Measurements from ENCODE around the gene MAB21L4. TPM values are rescaled to one million over a fixed set of nuclear protein-coding genes. Genes with fewer than 3 reads are reported as not detected.

MAB21L4 gene
- total RNA-seq, 1 experiment from 2014 or later: not detected

- RAD21 ChIA-PET (ENCODE audit: low non-redundant PET in 1 of 2, low total read pairs in 2 of 2, uncharacterized antibody in 2 of 2, unreplicated experiment in 2 of 2): no interaction called here
- Histone ChIP-seq H3K9ac (ENCODE audit: low read length) (no peak overlapping the region), H4K20me1 (ENCODE audit: insufficient read depth) (no peaks in the 10 kb centered on the region), H3K9me2 (ENCODE audit: insufficient read depth) (no peaks in the 10 kb centered on the region), H3K79me2 (ENCODE audit: insufficient read depth, low read length) (no peaks in the 10 kb centered on the region), H3K4me2 (ENCODE audit: low read length) (no peak overlapping the region), H2AFZ (ENCODE audit: low read depth, low read length, poor library complexity, severe bottlenecking) (no peak overlapping the region), H3K27ac (ENCODE audit: low read depth, low read length) (no peak overlapping the region), H3K36me3 (ENCODE audit: control insufficient read depth in 1 of 2, insufficient read depth in 2 of 2, low read length in 2 of 2) (no peaks in the 10 kb centered on the region), H3K27me3 (ENCODE audit: insufficient read depth, low read length) (no peaks in the 10 kb centered on the region), H3K9me3 (ENCODE audit: control insufficient read depth in 1 of 2, insufficient read depth in 1 of 2, low read depth in 1 of 2, low read length in 2 of 2) (no peaks in the 10 kb centered on the region; a peak in 1 of 4 replicates), H3K4me1 (ENCODE audit: control insufficient read depth in 1 of 2, insufficient read depth in 2 of 2, low read length in 2 of 2) (no peaks in the 10 kb centered on the region), H3K4me3 (replicated peaks in 1 of 2; ENCODE audit: low read depth in 1 of 2, low read length in 2 of 2) (no peak overlapping the region)
- intact Hi-C loops (cut with micrococcal nuclease): no loop called here
- POLR2A ChIA-PET: no interaction called here
- DNase-seq (ENCODE audit: low read depth, low spot score) (no peak), ATAC-seq (no peak)
- CTCF ChIA-PET: no interaction called here
- BruUV-seq (replicated peaks): no TSS peak
- TF ChIP-seq SRF (IDR thresholded peaks at IDR 0.05; ENCODE audit: low read depth): no peak
- no peak for TF ChIP-seq JUND (IDR thresholded peaks at IDR 0.05)
- TF ChIP-seq ZNF274 (IDR thresholded peaks at IDR 0.05; ENCODE audit: low read depth, low read length): no peak
- TF ChIP-seq ELF1 (IDR thresholded peaks at IDR 0.05; ENCODE audit: borderline replicate concordance, low read depth): no peak
Observed at GRCh38 chr2:240848900-240849680, 46.9 kb downstream of the MAB21L4 start.

GRCh38 chr2:240847817-240848216, 48.1 kb downstream of the MAB21L4 start:
- ChIA-PET CTCF (no interaction called here), POLR2A (no interaction called here), RAD21 (ENCODE audit: low non-redundant PET in 1 of 2, low total read pairs in 2 of 2, uncharacterized antibody in 2 of 2, unreplicated experiment in 2 of 2) (no interaction called here)
- intact Hi-C loops (cut with micrococcal nuclease): no loop called here
- Histone ChIP-seq H2AFZ (ENCODE audit: low read depth, low read length, poor library complexity, severe bottlenecking) (no peak overlapping the region), H4K20me1 (ENCODE audit: insufficient read depth) (no peaks in the 10 kb centered on the region), H3K27ac (ENCODE audit: low read depth, low read length) (no peak overlapping the region), H3K9me2 (ENCODE audit: insufficient read depth) (no peaks in the 10 kb centered on the region), H3K4me2 (ENCODE audit: low read length) (no peak overlapping the region), H3K9me3 (ENCODE audit: control insufficient read depth in 1 of 2, insufficient read depth in 1 of 2, low read depth in 1 of 2, low read length in 2 of 2) (no peaks in the 10 kb centered on the region), H3K9ac (ENCODE audit: low read length) (no peak overlapping the region), H3K27me3 (ENCODE audit: insufficient read depth, low read length) (no peaks in the 10 kb centered on the region), H3K4me3 (replicated peaks in 1 of 2; ENCODE audit: low read depth in 1 of 2, low read length in 2 of 2) (no peak overlapping the region), H3K79me2 (ENCODE audit: insufficient read depth, low read length) (no peaks in the 10 kb centered on the region), H3K36me3 (ENCODE audit: control insufficient read depth in 1 of 2, insufficient read depth in 2 of 2, low read length in 2 of 2) (no peaks in the 10 kb centered on the region), H3K4me1 (ENCODE audit: control insufficient read depth in 1 of 2, insufficient read depth in 2 of 2, low read length in 2 of 2) (no peaks in the 10 kb centered on the region)
- no peak for ATAC-seq
- BruUV-seq (replicated peaks): no TSS peak
- TF ChIP-seq SP1 (IDR thresholded peaks at IDR 0.05; ENCODE audit: low read depth): no peak
- no peak for TF ChIP-seq YY1 (IDR thresholded peaks at IDR 0.05; ENCODE audit: extremely low read depth, insufficient replicate concordance, low read depth, low read length)
- no peak for TF ChIP-seq SIN3A (IDR thresholded peaks at IDR 0.05; ENCODE audit: low read depth)
- TF ChIP-seq MAX (IDR thresholded peaks at IDR 0.05): no peak
- no peak for TF ChIP-seq ZBTB33 (IDR thresholded peaks at IDR 0.05; ENCODE audit: extremely low read depth, insufficient replicate concordance, low read length)
- no peak for TF ChIP-seq POLR2A (IDR thresholded peaks at IDR 0.05; ENCODE audit: borderline replicate concordance, extremely low read depth, insufficient read depth, insufficient read length)
- TF ChIP-seq ZFX (IDR thresholded peaks at IDR 0.05): no peak
- TF ChIP-seq CBX3 (IDR thresholded peaks at IDR 0.05; ENCODE audit: low read depth): no peak
- no peak for TF ChIP-seq EGR1 (IDR thresholded peaks at IDR 0.05; ENCODE audit: low read depth)
- TF ChIP-seq ELF1 (IDR thresholded peaks at IDR 0.05; ENCODE audit: borderline replicate concordance, low read depth): no peak
- no peak for TF ChIP-seq ZNF274 (IDR thresholded peaks at IDR 0.05; ENCODE audit: low read depth, low read length)
- no peak for TF ChIP-seq RAD21 (IDR thresholded peaks at IDR 0.05; ENCODE audit: low read depth)
- DNase-seq (ENCODE audit: low read depth, low spot score): no peak
